ENCODE results near the gene SPDYE6.

DNA sequence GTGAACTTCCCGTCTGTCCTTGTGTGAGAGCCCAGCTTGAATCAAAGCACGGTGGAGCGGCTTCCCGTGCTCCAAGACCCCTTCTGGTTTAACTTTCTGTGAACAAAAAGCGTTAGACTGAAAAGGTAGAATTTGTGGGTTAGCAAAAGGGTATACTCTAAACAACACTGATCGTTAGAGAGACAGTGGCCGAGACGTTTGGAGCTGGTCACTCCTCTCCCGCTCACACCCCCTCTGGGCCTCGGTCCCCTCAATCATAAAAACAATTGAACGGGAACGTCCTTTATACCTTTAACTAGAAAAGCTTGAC lies 40.4 kb upstream of the SPDYE6 start:
- TF ChIP-seq, protein P1, sequence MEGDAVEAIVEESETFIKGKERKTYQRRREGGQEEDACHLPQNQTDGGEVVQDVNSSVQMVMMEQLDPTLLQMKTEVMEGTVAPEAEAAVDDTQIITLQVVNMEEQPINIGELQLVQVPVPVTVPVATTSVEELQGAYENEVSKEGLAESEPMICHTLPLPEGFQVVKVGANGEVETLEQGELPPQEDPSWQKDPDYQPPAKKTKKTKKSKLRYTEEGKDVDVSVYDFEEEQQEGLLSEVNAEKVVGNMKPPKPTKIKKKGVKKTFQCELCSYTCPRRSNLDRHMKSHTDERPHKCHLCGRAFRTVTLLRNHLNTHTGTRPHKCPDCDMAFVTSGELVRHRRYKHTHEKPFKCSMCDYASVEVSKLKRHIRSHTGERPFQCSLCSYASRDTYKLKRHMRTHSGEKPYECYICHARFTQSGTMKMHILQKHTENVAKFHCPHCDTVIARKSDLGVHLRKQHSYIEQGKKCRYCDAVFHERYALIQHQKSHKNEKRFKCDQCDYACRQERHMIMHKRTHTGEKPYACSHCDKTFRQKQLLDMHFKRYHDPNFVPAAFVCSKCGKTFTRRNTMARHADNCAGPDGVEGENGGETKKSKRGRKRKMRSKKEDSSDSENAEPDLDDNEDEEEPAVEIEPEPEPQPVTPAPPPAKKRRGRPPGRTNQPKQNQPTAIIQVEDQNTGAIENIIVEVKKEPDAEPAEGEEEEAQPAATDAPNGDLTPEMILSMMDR (conservative IDR thresholded peaks at IDR 0.05): no peak
- TF ChIP-seq ZFX (IDR thresholded peaks at IDR 0.05): 0 out of 2 replicates have a peak, but pooled peaks have one; percentile 48
